ENCODE results near the gene LRRN4. TPM values are rescaled to one million over a fixed set of nuclear protein-coding genes. Genes with fewer than 3 reads are reported as not detected.

Gene LRRN4
- 0.05 TPM in 1 of 2 replicates, not detected in the other for total RNA-seq (2014; rRNA removed; shearing (Covaris generic))

GRCh38 chr20:6053776-6054688, at the start of gene LRRN4:
Gene LRRN4, minus strand, starts transcription at chr20:6054060. Its CDS starts 1,261 bp downstream, at chr20:6052799.

Small RNA genes within 50 kb of the gene (small RNA-seq; reads per million reads assigned to genes)
- not detected for gene RN7SL498P

Other genes with a start within 250 kb of the LRRN4 start
- 3.4 TPM in 2 replicates for gene CHGB, start 142.6 kb downstream of the LRRN4 start, total RNA-seq (2014; rRNA removed; shearing (Covaris generic))
- 46.5 and 54.6 TPM in 2 replicates for gene TRMT6, start 103.5 kb downstream of the LRRN4 start, total RNA-seq (2014; rRNA removed; shearing (Covaris generic))
- gene MCM8, start 103.4 kb downstream of the LRRN4 start, total RNA-seq (2014; rRNA removed; shearing (Covaris generic)) = 29.2 and 32.0 TPM in 2 replicates
- 26.1 and 28.9 TPM in 2 replicates for gene CRLS1, start 47.9 kb downstream of the LRRN4 start, total RNA-seq (2014; rRNA removed; shearing (Covaris generic))
- gene FERMT1, start 69.0 kb upstream of the LRRN4 start, total RNA-seq (2014; rRNA removed; shearing (Covaris generic)) = 20.9 and 24.0 TPM in 2 replicates